ENCODE measurements around the gene CDHR1.
"Not testable (repeated sequence)": the region's sequence is repeated elsewhere in the genome, so short reads cannot be mapped to it uniquely, and the experiment has no call there.

GRCh38 chr10:84171237-84171636, 23.1 kb upstream of the CDHR1 start:
- not testable (repeated sequence) for TF ChIP-seq ZNF274 (IDR thresholded peaks at IDR 0.05; ENCODE audit: low read depth, low read length); SUZ12 (IDR thresholded peaks at IDR 0.05; ENCODE audit: extremely low read depth, insufficient read depth, insufficient read length); YY1 (IDR thresholded peaks at IDR 0.05; ENCODE audit: insufficient read depth, insufficient read length)

Data from NT2/D1 (cell line).